SK-N-SH (cell line): Measurements from ENCODE around the gene ARAF. TPM values are rescaled to one million over a fixed set of nuclear protein-coding genes. Genes with fewer than 3 reads are reported as not detected.

Experiments used
- CTCF ChIA-PET: fragments of 300-600, 350-600 bp; formaldehyde crosslinking; extraction: SDS; loops from one replicate; lab custom pipeline; 2021; lab: Yijun Ruan, JAX
- POLR2A ChIA-PET: fragments of 350-600 bp; sonication (Branson Sonifier 250); formaldehyde crosslinking; extraction: SDS; loops from one replicate; lab custom pipeline; 2020; ENCODE audit warnings: antibody characterized with exemption, inconsistent platforms; lab: Yijun Ruan, JAX
- DNase-seq: peaks from one replicate; pipeline ENCODE4 v3.0.0; 2012
- H2AFZ ChIP-seq: fragments of 200-600 bp; sonication (generic); 2 replicates; pipeline ENCODE4 v1.8.1; 2016; ENCODE audit warnings: antibody characterized with exemption, mild to moderate bottlenecking, low read depth
- H3F3A ChIP-seq: fragments of 200-600 bp; sonication (generic); replicated peaks from 2 replicates; pipeline ENCODE3; 2016; ENCODE audit warnings: antibody characterized with exemption, mild to moderate bottlenecking; ENCODE audit not compliant: insufficient read depth
- H3K27ac ChIP-seq, 2 experiments: fragments of 200-500 bp in 1 of 2; fragments of 200-600 bp in 1 of 2; sonication (Bioruptor generic) in 1 of 2; sonication (generic), shearing (Covaris generic) in 1 of 2; 2 replicates each; pipeline versions ENCODE4 v1.5.1 to v1.6.1; 2014 to 2016; ENCODE audit warnings: low read depth in 2 of 2, inconsistent platforms in 1 of 2, low read length in 1 of 2, mild to moderate bottlenecking in 1 of 2, mixed read lengths in 1 of 2
- H3K27me3 ChIP-seq: fragments of 200-600 bp; sonication (generic), shearing (Covaris generic); 2 replicates; pipeline ENCODE4 v1.6.1; 2016; ENCODE audit warnings: mixed run types; ENCODE audit not compliant: insufficient read depth
- H3K36me3 ChIP-seq, 2 experiments: fragments of 200-500 bp in 1 of 2; fragments of 200-600 bp in 1 of 2; sonication (Bioruptor generic) in 1 of 2; sonication (generic) in 1 of 2; replicated peaks in 1 of 2; 2 replicates each; pipeline versions ENCODE3 to v1.5.1; 2014 to 2016; ENCODE audit warnings: low read length in 1 of 2, mild to moderate bottlenecking in 1 of 2; ENCODE audit not compliant: insufficient read depth in 2 of 2, control insufficient read depth in 1 of 2
- H3K4me1 ChIP-seq, 2 experiments: fragments of 200-500 bp in 1 of 2; fragments of 200-600 bp in 1 of 2; sonication (Bioruptor generic) in 1 of 2; sonication (generic), shearing (Covaris generic) in 1 of 2; 2 replicates each; pipeline versions ENCODE4 v1.5.1 to v1.6.1; 2014 to 2016; ENCODE audit warnings: low read depth in 1 of 2, low read length in 1 of 2, mixed run types in 1 of 2; ENCODE audit not compliant: insufficient read depth in 2 of 2, control insufficient read depth in 1 of 2
- H3K4me2 ChIP-seq: fragments of 200-600 bp; sonication (generic), shearing (Covaris generic); 2 replicates; pipeline ENCODE4 v1.6.1; 2017; ENCODE audit warnings: mixed run types
- H3K4me3 ChIP-seq, 2 experiments: fragments of 200-500 bp in 1 of 2; fragments of 200-600 bp in 1 of 2; sonication (Bioruptor generic) in 1 of 2; sonication (generic), shearing (Covaris generic) in 1 of 2; 2 replicates each; pipeline versions ENCODE4 v1.5.1 to v1.8.1; 2014 to 2016; ENCODE audit warnings: low read depth in 2 of 2, inconsistent platforms in 1 of 2, low read length in 1 of 2, mild to moderate bottlenecking in 1 of 2, mixed read lengths in 1 of 2, moderate library complexity in 1 of 2
- H3K79me2 ChIP-seq: fragments of 200-600 bp; sonication (generic); 2 replicates; pipeline ENCODE4 v1.8.1; 2017; ENCODE audit warnings: mild to moderate bottlenecking; ENCODE audit not compliant: insufficient read depth
- H3K9ac ChIP-seq: fragments of 200-600 bp; sonication (generic); 2 replicates; pipeline ENCODE4 v1.6.1; 2017; ENCODE audit warnings: mixed run types
- H3K9me2 ChIP-seq: fragments of 200-600 bp; sonication (generic); 2 replicates; pipeline ENCODE4 v1.6.1; 2017; ENCODE audit warnings: mixed run types
- H3K9me3 ChIP-seq: fragments of 200-600 bp; sonication (generic); 2 replicates; pipeline ENCODE4 v1.6.1; 2017; ENCODE audit warnings: mixed run types, mild to moderate bottlenecking, moderate library complexity
- H4K20me1 ChIP-seq: fragments of 200-600 bp; sonication (generic); 2 replicates; pipeline ENCODE4 v1.6.1; 2017; ENCODE audit warnings: mild to moderate bottlenecking, mixed run types; ENCODE audit not compliant: insufficient read depth
- CHD2 ChIP-seq: fragments of 150-350 bp; IDR thresholded peaks from 2 replicates; pipeline ENCODE4 v1.6.1; 2018; ENCODE audit warnings: low read length; ENCODE audit not compliant: partially characterized antibody
- ELF1 ChIP-seq: IDR thresholded peaks from 2 replicates; pipeline ENCODE4 v1.4.0; 2012
- EZH2phosphoT487 ChIP-seq: fragments of 200-600 bp; sonication (generic); IDR thresholded peaks from 2 replicates; pipeline ENCODE4 v1.6.1; 2017; ENCODE audit warnings: low read depth, mixed run types, mild to moderate bottlenecking, antibody characterized with exemption, moderate library complexity, borderline replicate concordance
- FOXJ3 ChIP-seq: sonication (generic); formaldehyde crosslinking; IDR thresholded peaks from 2 replicates; pipeline ENCODE4 v1.5.1; 2020; ENCODE audit warnings: mild to moderate bottlenecking, missing genetic modification reagents
- FOXM1 ChIP-seq: IDR thresholded peaks from 2 replicates; pipeline ENCODE4 v1.4.0; 2012; ENCODE audit warnings: low read depth, mild to moderate bottlenecking
- GABPA ChIP-seq: IDR thresholded peaks from 2 replicates; pipeline ENCODE4 v1.4.0; 2012; ENCODE audit warnings: low read depth, mild to moderate bottlenecking
- GATA2 ChIP-seq: sonication (generic); formaldehyde crosslinking; IDR thresholded peaks from 2 replicates; pipeline ENCODE4 v1.5.0; 2020; ENCODE audit warnings: mild to moderate bottlenecking, missing genetic modification reagents
- JUND ChIP-seq: IDR thresholded peaks from 2 replicates; pipeline ENCODE4 v1.4.0; 2012
- MEF2A ChIP-seq: IDR thresholded peaks from 2 replicates; pipeline ENCODE4 v1.4.0; 2012; ENCODE audit warnings: low read depth, borderline replicate concordance
- MXI1 ChIP-seq: IDR thresholded peaks from 2 replicates; pipeline ENCODE4 v1.6.1; 2012; ENCODE audit warnings: mild to moderate bottlenecking, low read depth, low read length, improper control_type of control experiment
- POLR2AphosphoS5 ChIP-seq: IDR thresholded peaks from 2 replicates; pipeline ENCODE4 v1.6.1; 2012; ENCODE audit warnings: low read depth, low read length
- RCOR1 ChIP-seq: fragments of 150-350 bp; IDR thresholded peaks from 2 replicates; pipeline ENCODE4 v1.6.1; 2017; ENCODE audit warnings: antibody characterized with exemption, low read length
- SIN3A ChIP-seq: IDR thresholded peaks from 2 replicates; pipeline ENCODE4 v1.6.1; 2012; ENCODE audit warnings: low read depth, mild to moderate bottlenecking, low read length, moderate library complexity, borderline replicate concordance
- SMC3 ChIP-seq: IDR thresholded peaks from 2 replicates; pipeline ENCODE4 v1.6.1; 2012; ENCODE audit warnings: low read depth, low read length, improper control_type of control experiment
- TCF12 ChIP-seq: IDR thresholded peaks from 2 replicates; pipeline ENCODE4 v1.4.0; 2012
- WGBS: methylation state at CpG from one replicate; pipeline ENCODE4 v1.1.6; 2017; ENCODE audit warnings: low lambda C conversion rate; 5-methylcytosine and 5-hydroxymethylcytosine counted together
- polyA plus RNA-seq, 3 experiments: library from polyadenylated mRNA; depleted of rRNA; stranded (reverse); fragments of >200 nt; gene quantifications; 2 replicates each; pipeline ENCODE4 v1.2.3, GENCODE V29; 2012
- TF ChIP-seq, protein P1 (sequence below): IDR thresholded peaks from 2 replicates; pipeline ENCODE4; 2012
- TF ChIP-seq, protein P2 (sequence below): fragments of 150-350 bp; IDR thresholded peaks from 2 replicates; pipeline ENCODE4 v1.6.1; 2016; ENCODE audit warnings: mild to moderate bottlenecking, low read depth, low read length
- TF ChIP-seq, protein P3 (sequence below): IDR thresholded peaks from 2 replicates; pipeline ENCODE4 v1.4.0; 2012; ENCODE audit warnings: low read depth
- TF ChIP-seq, protein P4 (sequence below): IDR thresholded peaks from 2 replicates; pipeline ENCODE4 v1.6.1; 2012; ENCODE audit warnings: mild to moderate bottlenecking, low read depth, low read length, moderate library complexity
- TF ChIP-seq, protein P5 (sequence below): IDR thresholded peaks from 2 replicates; pipeline ENCODE4 v1.4.0; 2012; ENCODE audit warnings: low read depth, borderline replicate concordance

The ARAF gene
- polyA plus RNA-seq, 1 of the 3 experiments (the other 2 are of a cell fraction) = 48.6 TPM

DNA sequence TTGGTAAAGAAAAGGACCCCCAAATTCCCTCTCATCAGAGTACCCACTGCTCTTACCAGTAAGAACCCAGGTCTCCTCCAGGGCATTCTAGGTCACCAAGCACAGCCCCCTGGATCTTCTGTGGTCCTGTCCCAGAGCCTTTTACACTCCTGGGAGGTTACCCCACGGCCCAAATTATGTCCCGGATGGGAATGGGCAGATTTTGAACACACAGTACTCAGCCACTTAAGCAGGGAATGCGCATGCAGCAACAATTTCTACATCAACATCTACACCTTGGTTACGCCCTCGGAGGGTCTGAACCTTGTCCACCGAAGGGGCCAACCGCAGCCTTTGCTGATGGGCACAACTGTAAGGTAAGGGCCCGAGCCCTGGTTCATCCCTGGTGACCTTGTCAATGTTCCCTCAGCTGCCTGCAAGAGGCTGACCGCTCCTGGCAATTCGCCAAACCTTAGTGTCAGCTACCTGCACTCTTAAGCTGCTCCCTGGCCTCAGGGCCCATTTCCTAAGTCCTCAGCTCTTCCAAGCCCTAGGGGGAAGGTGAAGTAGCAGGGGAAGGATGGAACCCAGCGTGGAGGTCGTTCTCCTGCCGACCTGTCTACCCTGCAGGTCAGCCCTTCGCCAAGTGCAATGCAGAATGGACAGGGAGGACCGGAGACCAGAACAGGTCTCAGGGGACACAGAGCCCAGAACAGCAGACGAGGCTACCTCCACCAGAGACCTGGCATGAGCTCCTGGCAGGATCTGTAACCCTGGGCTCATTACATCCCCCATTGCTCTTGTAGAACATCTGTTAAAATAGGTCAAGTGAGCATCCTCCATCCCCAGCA, 27.1 kb downstream of the ARAF start:
- Histone ChIP-seq H3K9ac (no peak overlapping the region), H3K4me3 (no peak overlapping the region), H3K27ac (no peak overlapping the region), H3F3A (peaks cover 8% of the 10 kb centered on the region), H3K27me3 (no peaks in the 10 kb centered on the region), H3K9me3 (no peaks in the 10 kb centered on the region), H2AFZ (no peak overlapping the region), H3K79me2 (peaks cover 7% of the 10 kb centered on the region; the same call in 1 of the 2 replicates), H4K20me1 (no peaks in the 10 kb centered on the region), H3K36me3 (peaks cover 0 to 2% of the 10 kb centered on the region in 2 experiments), H3K9me2 (no peaks in the 10 kb centered on the region), H3K4me1 (no peaks in the 10 kb centered on the region), H3K4me2 (no peak overlapping the region)
- ChIA-PET CTCF (interaction anchor here (1.6 kb wide), 2 partner anchors 11 to 56 kb away, joined by 3 to 5 read pairs; no protein-coding TSS in a partner anchor), POLR2A (no interaction called here)
- WGBS = 66% methylated on average over 16 of the region's 16 CpGs
- TF ChIP-seq TCF12 (no peak), CHD2 (no peak), JUND (no peak), ELF1 (no peak), SMC3 (no peak), MEF2A (no peak), GATA2 (CRISPR knock-in tag) (no peak), POLR2AphosphoS5 (no peak), EZH2phosphoT487 (no peak), FOXM1 (no peak), FOXJ3 (CRISPR knock-in tag) (no peak), MXI1 (no peak), RCOR1 (no peak), GABPA (no peak), SIN3A (no peak)
- TF ChIP-seq, protein P1, sequence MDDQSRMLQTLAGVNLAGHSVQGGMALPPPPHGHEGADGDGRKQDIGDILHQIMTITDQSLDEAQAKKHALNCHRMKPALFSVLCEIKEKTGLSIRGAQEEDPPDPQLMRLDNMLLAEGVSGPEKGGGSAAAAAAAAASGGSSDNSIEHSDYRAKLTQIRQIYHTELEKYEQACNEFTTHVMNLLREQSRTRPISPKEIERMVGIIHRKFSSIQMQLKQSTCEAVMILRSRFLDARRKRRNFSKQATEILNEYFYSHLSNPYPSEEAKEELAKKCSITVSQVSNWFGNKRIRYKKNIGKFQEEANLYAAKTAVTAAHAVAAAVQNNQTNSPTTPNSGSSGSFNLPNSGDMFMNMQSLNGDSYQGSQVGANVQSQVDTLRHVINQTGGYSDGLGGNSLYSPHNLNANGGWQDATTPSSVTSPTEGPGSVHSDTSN = no peak
- TF ChIP-seq, protein P2, sequence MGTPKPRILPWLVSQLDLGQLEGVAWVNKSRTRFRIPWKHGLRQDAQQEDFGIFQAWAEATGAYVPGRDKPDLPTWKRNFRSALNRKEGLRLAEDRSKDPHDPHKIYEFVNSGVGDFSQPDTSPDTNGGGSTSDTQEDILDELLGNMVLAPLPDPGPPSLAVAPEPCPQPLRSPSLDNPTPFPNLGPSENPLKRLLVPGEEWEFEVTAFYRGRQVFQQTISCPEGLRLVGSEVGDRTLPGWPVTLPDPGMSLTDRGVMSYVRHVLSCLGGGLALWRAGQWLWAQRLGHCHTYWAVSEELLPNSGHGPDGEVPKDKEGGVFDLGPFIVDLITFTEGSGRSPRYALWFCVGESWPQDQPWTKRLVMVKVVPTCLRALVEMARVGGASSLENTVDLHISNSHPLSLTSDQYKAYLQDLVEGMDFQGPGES = no peak
- TF ChIP-seq, protein P3, sequence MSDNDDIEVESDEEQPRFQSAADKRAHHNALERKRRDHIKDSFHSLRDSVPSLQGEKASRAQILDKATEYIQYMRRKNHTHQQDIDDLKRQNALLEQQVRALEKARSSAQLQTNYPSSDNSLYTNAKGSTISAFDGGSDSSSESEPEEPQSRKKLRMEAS = no peak
- TF ChIP-seq, protein P4, sequence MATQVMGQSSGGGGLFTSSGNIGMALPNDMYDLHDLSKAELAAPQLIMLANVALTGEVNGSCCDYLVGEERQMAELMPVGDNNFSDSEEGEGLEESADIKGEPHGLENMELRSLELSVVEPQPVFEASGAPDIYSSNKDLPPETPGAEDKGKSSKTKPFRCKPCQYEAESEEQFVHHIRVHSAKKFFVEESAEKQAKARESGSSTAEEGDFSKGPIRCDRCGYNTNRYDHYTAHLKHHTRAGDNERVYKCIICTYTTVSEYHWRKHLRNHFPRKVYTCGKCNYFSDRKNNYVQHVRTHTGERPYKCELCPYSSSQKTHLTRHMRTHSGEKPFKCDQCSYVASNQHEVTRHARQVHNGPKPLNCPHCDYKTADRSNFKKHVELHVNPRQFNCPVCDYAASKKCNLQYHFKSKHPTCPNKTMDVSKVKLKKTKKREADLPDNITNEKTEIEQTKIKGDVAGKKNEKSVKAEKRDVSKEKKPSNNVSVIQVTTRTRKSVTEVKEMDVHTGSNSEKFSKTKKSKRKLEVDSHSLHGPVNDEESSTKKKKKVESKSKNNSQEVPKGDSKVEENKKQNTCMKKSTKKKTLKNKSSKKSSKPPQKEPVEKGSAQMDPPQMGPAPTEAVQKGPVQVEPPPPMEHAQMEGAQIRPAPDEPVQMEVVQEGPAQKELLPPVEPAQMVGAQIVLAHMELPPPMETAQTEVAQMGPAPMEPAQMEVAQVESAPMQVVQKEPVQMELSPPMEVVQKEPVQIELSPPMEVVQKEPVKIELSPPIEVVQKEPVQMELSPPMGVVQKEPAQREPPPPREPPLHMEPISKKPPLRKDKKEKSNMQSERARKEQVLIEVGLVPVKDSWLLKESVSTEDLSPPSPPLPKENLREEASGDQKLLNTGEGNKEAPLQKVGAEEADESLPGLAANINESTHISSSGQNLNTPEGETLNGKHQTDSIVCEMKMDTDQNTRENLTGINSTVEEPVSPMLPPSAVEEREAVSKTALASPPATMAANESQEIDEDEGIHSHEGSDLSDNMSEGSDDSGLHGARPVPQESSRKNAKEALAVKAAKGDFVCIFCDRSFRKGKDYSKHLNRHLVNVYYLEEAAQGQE = no peak
- TF ChIP-seq, protein P5, sequence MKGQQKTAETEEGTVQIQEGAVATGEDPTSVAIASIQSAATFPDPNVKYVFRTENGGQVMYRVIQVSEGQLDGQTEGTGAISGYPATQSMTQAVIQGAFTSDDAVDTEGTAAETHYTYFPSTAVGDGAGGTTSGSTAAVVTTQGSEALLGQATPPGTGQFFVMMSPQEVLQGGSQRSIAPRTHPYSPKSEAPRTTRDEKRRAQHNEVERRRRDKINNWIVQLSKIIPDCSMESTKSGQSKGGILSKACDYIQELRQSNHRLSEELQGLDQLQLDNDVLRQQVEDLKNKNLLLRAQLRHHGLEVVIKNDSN = no peak
- no peak for DNase-seq
